NCI-H2227 (cell line): ENCODE data around the gene DAPK2.

Experiments used
- DNase-seq: peaks from one replicate; lab custom pipeline; 2025; ENCODE audit not compliant: unreplicated experiment; lab: John Stamatoyannopoulos, UW

The DAPK2 gene

GRCh38 chr15:63874616-63875015 lies 171.7 kb downstream of the DAPK2 start:
- DNase-seq, result no peak

- DNase-seq, result no peak
Observed at GRCh38 chr15:63872759-63873510, 173.3 kb downstream of the DAPK2 start.

GRCh38 chr15:63870487-63871209 lies 175.6 kb downstream of the DAPK2 start:
- DNase-seq, result no peak

GRCh38 chr15:63870043-63870394 lies 176.3 kb downstream of the DAPK2 start:
- DNase-seq, result no peak

DNA sequence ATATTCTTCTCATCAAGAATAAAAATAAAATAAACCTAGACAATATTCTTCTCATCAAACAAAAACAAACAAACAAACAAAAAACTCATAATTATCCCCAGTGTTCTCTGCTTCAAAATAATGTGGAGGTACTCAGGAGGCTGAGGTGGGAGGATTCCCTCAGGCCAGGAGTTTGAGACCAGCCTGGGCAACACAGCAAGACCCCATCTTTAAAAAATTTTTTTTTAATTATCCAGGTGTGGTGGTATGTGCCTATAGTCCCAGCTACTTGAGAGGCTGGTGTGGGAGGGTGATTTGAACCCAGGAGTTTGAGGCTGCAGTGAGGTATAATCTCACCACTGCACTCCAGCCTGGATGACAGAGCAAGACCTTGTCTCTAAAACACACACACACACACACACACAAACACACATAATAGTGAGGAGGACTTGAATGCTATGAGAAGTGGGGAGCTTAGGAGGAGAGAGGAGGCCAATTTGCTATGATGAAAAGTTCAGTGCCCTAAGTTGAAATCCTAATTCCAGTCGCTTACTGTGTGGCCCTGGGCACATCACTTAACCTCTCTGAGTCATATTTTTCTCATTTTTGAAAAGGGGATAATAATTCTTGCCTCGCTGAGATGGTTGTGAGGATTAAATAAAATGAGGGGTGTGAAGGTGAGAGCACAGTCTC lies 176.8 kb downstream of the DAPK2 start:
- DNase-seq, result no peak

- no peak for DNase-seq
Observed at GRCh38 chr15:63864186-63864585, 182.1 kb downstream of the DAPK2 start.

GRCh38 chr15:63861946-63862517 lies 184.3 kb downstream of the DAPK2 start:
- DNase-seq, result no peak

DNA sequence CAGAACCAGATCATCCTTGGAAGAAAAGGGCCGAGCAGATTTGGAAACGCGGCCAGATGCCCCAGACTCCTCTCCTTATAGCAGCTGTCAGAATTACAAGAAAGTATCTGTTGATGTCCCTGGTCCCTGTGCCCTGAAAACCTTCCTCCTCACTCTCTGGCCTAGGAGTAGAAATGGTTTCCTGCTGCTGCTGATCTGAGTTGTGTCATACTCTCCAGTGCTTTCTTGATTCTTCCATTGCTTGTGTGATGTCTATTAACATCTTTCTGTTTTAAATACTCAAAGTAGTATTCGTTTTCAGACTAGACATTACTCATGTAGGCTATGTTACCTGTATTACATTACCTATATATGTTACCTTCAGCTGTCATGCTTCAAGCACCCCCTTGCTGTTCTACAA lies 185.7 kb downstream of the DAPK2 start:
- no peak for DNase-seq

DNA sequence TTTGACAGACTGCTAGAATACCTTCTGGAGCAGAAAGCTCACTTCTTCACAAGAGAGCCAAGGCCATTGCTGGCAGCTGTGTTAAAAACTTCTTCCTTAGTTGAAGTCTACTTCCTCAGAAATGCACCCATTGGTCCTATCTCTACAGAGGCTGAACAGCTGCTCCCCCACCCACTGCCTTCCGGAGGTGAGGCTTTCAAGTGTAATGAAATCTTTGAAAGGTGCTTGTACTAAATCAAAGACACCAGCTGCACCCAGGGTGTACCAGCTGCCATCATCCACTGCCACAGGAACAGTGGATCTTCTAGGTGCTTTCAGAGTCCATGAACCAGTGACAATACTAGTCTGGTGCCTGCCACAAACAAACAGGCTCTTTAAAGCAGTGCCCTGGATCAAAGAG lies 186.1 kb downstream of the DAPK2 start:
- DNase-seq, result no peak

DNA sequence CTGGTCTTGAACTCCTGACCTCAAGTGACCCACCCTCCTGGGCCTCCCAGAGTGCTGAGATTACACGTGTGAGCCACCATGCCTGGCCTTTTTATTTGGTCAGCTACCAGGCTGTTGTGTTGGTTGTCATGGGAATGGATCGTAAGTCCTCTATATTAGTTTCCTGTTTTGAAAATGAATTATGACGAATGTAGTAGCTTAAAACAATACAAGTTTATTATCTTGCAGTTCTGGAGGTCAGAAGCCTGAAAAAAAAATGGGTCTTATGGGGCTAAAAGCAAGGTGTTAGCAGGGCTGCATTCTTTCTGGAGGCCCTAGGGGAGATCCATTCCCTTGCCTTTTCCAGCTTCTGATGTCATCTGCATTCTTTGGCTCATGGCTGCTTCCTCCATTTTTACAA lies 187.4 kb downstream of the DAPK2 start:
- no peak for DNase-seq

DNA sequence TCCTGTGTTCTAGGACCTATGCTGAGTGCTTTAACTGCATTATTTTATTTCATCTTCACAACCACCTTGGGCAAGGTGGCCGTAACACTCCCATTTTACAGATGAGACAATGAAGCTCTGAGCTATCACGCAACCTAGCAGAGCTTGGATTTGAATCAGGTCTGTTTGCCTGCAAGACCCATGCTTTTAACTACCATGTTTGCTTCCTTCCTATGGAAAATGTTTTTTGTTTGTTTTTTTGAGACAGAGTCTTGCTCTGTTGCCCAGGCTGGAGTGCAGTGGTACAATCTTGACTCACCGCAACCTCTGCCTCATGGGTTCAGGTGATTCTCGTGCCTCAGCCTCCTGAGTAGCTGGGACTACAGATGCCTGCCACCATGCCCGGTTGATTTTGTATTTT lies 187.8 kb downstream of the DAPK2 start:
- DNase-seq, result no peak

DNA sequence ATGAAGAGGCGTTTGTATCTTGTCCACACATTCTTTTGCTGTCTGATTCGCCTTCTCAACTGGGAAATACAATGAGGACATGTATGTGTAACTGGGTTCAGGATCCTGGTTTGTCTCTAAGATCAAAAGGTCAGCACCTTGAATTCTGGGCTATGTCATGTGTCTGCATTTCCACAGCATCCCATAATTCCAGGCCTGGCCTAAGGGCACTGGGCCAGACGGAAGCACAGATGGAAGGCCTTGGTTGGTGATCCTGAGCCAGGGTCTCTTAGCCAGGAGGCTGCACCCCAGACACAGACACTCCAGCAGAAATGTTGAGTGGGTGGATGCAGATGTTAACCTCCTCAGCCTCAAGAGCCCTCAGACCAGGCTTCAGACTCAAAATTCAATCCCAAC lies 188.8 kb downstream of the DAPK2 start:
- no peak for DNase-seq
